Mesendoderm (in vitro differentiated cells): Measurements from ENCODE around the gene OTUD5. TPM values are rescaled to one million over a fixed set of nuclear protein-coding genes. Genes with fewer than 3 reads are reported as not detected.

Experiments
- DNase-seq: peaks from one replicate; pipeline ENCODE4 v3.0.0; 2013
- H2AK5ac ChIP-seq: 2 replicates; pipeline ENCODE4 v1.6.1; 2013; ENCODE audit warnings: low read length, inconsistent platforms
- H2BK120ac ChIP-seq: 2 replicates; pipeline ENCODE4 v1.6.1; 2013; ENCODE audit warnings: low read depth, mild to moderate bottlenecking, low read length, moderate library complexity, mixed read lengths
- H2BK15ac ChIP-seq: replicated peaks from 2 replicates; pipeline ENCODE4 v1.6.1; 2013; ENCODE audit warnings: low read depth, mild to moderate bottlenecking, moderate library complexity
- H2BK5ac ChIP-seq: 2 replicates; pipeline ENCODE4 v1.6.1; 2013; ENCODE audit warnings: low read length, inconsistent platforms
- H3K18ac ChIP-seq: 2 replicates; pipeline ENCODE4 v1.6.1; 2013; ENCODE audit warnings: mild to moderate bottlenecking, low read length, mixed read lengths
- H3K23ac ChIP-seq: one replicate; pipeline ENCODE4 v1.6.1; 2013; ENCODE audit warnings: low read length
- H3K27ac ChIP-seq: 2 replicates; pipeline ENCODE4 v1.5.1; 2013; ENCODE audit warnings: low read depth, mild to moderate bottlenecking, inconsistent platforms, low read length, moderate library complexity
- H3K27me3 ChIP-seq: 2 replicates; pipeline ENCODE4 v1.6.1; 2013; ENCODE audit warnings: low read length, control low read depth, mild to moderate bottlenecking, inconsistent platforms; ENCODE audit not compliant: insufficient read depth, poor library complexity
- H3K36me3 ChIP-seq: 2 replicates; pipeline ENCODE4 v1.6.1; 2013; ENCODE audit warnings: low read length, inconsistent platforms; ENCODE audit not compliant: control insufficient read depth, insufficient read depth
- H3K4ac ChIP-seq: one replicate; pipeline ENCODE4 v1.6.1; 2013; ENCODE audit warnings: low read depth, mild to moderate bottlenecking, low read length, moderate library complexity
- H3K4me1 ChIP-seq: 2 replicates; pipeline ENCODE4 v1.6.1; 2013; ENCODE audit warnings: low read depth, low read length, inconsistent platforms; ENCODE audit not compliant: control insufficient read depth
- H3K4me2 ChIP-seq: 2 replicates; pipeline ENCODE4 v1.6.1; 2013; ENCODE audit warnings: low read length
- H3K4me3 ChIP-seq: 2 replicates; pipeline ENCODE4 v1.5.1; 2013; ENCODE audit warnings: mild to moderate bottlenecking, low read length
- H3K56ac ChIP-seq: one replicate; pipeline ENCODE4 v1.6.1; 2013; ENCODE audit warnings: low read length
- H3K79me1 ChIP-seq: 2 replicates; pipeline ENCODE4 v1.6.1; 2013; ENCODE audit warnings: low read length, inconsistent platforms
- H3K79me2 ChIP-seq: 2 replicates; pipeline ENCODE4 v1.6.1; 2013; ENCODE audit warnings: mild to moderate bottlenecking, low read length; ENCODE audit not compliant: control insufficient read depth, insufficient read depth
- H3K9ac ChIP-seq: 2 replicates; pipeline ENCODE4 v1.6.1; 2013; ENCODE audit warnings: low read length, inconsistent platforms
- H4K5ac ChIP-seq: one replicate; pipeline ENCODE4 v1.6.1; 2013; ENCODE audit warnings: low read length
- H4K8ac ChIP-seq: one replicate; pipeline ENCODE4 v1.6.1; 2013; ENCODE audit warnings: low read depth, mild to moderate bottlenecking, control low read depth, low read length, moderate library complexity
- WGBS: extraction: QIAGEN DNeasy Blood & Tissue Kit; methylation state at CpG from one replicate; pipeline ENCODE4 v1.1.7; 2013; ENCODE audit warnings: low lambda C conversion rate, missing lambda C conversion rate; ENCODE audit not compliant: insufficient coverage; ENCODE audit errors: extremely low coverage; 5-methylcytosine and 5-hydroxymethylcytosine counted together
- polyA plus RNA-seq, 2 experiments: library from polyadenylated mRNA; stranded (reverse); fragments of 200-250 nt; gene quantifications; one replicate each; pipeline ENCODE4 v1.2.3, GENCODE V29; 2013

Gene OTUD5, protein sequence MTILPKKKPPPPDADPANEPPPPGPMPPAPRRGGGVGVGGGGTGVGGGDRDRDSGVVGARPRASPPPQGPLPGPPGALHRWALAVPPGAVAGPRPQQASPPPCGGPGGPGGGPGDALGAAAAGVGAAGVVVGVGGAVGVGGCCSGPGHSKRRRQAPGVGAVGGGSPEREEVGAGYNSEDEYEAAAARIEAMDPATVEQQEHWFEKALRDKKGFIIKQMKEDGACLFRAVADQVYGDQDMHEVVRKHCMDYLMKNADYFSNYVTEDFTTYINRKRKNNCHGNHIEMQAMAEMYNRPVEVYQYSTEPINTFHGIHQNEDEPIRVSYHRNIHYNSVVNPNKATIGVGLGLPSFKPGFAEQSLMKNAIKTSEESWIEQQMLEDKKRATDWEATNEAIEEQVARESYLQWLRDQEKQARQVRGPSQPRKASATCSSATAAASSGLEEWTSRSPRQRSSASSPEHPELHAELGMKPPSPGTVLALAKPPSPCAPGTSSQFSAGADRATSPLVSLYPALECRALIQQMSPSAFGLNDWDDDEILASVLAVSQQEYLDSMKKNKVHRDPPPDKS
- polyA plus RNA-seq (2013, experiment 1 of 2): 36.6 TPM
- polyA plus RNA-seq (2013, experiment 2 of 2): 35.8 TPM

- no peaks in the 10 kb centered on the region for H3K36me3 ChIP-seq
- H3K4me3 ChIP-seq: peak within 1 kb of the TSS; percentile 81
- peak within 1 kb of the TSS; percentile 83 for H3K27ac ChIP-seq
- no peaks in the 10 kb centered on the region for H3K4me1 ChIP-seq
- H2BK120ac ChIP-seq: no peak within 1 kb of the TSS
- H2AK5ac ChIP-seq: no peak within 1 kb of the TSS
- WGBS: no CpG with 5 or more reads among the region's 53 CpGs
- no peak within 1 kb of the TSS for H3K23ac ChIP-seq
- H3K27me3 ChIP-seq: no peaks in the 10 kb centered on the region
- peak within 1 kb of the TSS; percentile 84 for H3K9ac ChIP-seq
- H2BK15ac ChIP-seq: no peak within 1 kb of the TSS
- DNase-seq: no peak
- H3K56ac ChIP-seq: peak within 1 kb of the TSS; percentile 92
- peak within 1 kb of the TSS; percentile 71 for H3K18ac ChIP-seq
- H2BK5ac ChIP-seq: peak within 1 kb of the TSS; percentile 70
- H4K8ac ChIP-seq: no peak within 1 kb of the TSS
- peaks cover 40% of the 10 kb centered on the region for H3K79me2 ChIP-seq
- H3K4me2 ChIP-seq: peak within 1 kb of the TSS; percentile 84
- H4K5ac ChIP-seq: no peak within 1 kb of the TSS
- no peak within 1 kb of the TSS for H3K4ac ChIP-seq
- H3K79me1 ChIP-seq: no peaks in the 10 kb centered on the region
Observed at GRCh38 chrX:48957477-48957826, at the start of gene OTUD5. OTUD5 (minus strand) TSS chrX:48957607; CDS start chrX:48957570, 37 bp downstream.

DNA sequence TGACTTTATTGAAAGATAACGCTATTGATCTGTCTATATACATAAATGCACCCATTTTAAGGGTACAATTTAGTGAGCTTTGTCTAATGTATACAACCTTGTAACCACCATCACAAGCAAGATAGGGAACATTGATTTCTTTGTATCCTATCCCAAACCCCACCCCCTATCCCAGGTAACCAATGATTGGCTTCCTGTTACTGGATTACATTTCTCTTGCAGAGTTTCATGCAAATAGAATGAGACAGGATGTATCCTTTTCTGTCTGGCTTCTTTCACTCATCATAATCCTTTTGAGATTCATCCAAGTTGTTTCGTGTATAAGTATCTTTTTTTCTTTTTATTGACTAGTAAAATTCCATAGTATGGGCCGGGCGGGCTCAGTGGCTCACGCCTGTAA is 46.3 kb upstream of the OTUD5 start:
- no peak overlapping the region for H3K18ac ChIP-seq
- no peak overlapping the region for H2AK5ac ChIP-seq
- H3K79me2 ChIP-seq: peaks cover 2% of the 10 kb centered on the region
- no peaks in the 10 kb centered on the region for H3K79me1 ChIP-seq
- no peak for DNase-seq
- H3K27ac ChIP-seq: no peak overlapping the region
- no peak overlapping the region for H3K9ac ChIP-seq
- no peak overlapping the region for H3K4me3 ChIP-seq
- H2BK5ac ChIP-seq: no peak overlapping the region
- no peak overlapping the region for H2BK120ac ChIP-seq
- no peak overlapping the region for H3K56ac ChIP-seq
- H4K8ac ChIP-seq: no peak overlapping the region
- H4K5ac ChIP-seq: no peak overlapping the region
- H3K27me3 ChIP-seq: no peaks in the 10 kb centered on the region
- H3K36me3 ChIP-seq: no peaks in the 10 kb centered on the region
- no peak overlapping the region for H3K4ac ChIP-seq
- no CpG with 5 or more reads among the region's 5 CpGs for WGBS
- no peak overlapping the region for H2BK15ac ChIP-seq
- no peak overlapping the region for H3K23ac ChIP-seq
- no peaks in the 10 kb centered on the region for H3K4me1 ChIP-seq
- H3K4me2 ChIP-seq: no peak overlapping the region

DNA sequence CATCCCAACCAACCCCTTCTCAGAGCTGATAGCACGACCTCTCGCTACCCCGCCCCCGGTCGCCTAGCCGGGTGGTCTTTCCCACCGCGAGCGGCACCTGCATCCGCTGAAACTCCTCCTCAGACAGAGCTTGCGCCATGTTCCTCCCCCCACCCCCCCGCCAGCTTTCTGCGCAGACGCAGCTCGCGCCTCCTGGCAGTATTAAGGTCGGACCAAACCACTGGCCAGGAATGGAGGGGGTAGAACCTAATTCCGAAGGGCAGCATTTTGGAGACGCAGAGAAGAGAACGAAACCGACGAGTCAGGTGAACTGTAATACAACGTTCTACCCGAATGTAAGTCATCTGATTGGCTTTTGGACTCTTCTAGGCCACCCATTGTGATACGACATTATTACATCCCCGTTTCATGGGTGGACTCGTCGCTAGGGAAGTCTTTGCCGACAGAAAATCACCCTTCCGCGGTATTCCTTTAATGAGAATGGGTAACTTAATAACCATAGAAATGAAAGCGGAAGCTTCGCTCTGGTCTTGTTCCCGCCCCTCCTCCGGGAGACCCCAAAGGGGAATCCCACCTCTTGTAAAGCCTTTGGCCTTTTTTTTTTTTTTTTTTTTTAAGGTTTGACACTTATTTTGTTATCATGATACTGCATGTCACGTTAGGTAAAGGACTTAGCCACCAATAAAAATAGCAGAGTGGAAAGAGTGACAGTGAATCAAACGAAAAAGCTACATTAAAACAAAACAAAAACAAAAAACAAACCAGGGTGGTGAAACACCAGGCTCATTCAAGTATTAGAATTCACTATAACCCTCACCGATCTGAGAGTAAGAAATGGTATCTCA is 44.9 kb upstream of the OTUD5 start, which contains the start of gene GRIPAP1:
Gene GRIPAP1 (minus strand): TSS at position 174 of the 845 bp plus-strand sequence. CDS start 35 bp downstream, at position 139.
- peak within 1 kb of the TSS; percentile 52 for H3K4me2 ChIP-seq
- H3K4ac ChIP-seq: no peak within 1 kb of the TSS
- no peaks in the 10 kb centered on the region for H3K27me3 ChIP-seq
- WGBS: no CpG with 5 or more reads among the region's 38 CpGs
- H4K5ac ChIP-seq: no peak within 1 kb of the TSS
- H4K8ac ChIP-seq: no peak within 1 kb of the TSS
- H2BK15ac ChIP-seq: no peak within 1 kb of the TSS
- H3K27ac ChIP-seq: no peak within 1 kb of the TSS
- no peaks in the 10 kb centered on the region for H3K36me3 ChIP-seq
- no peak within 1 kb of the TSS for H2AK5ac ChIP-seq
- peaks cover 2% of the 10 kb centered on the region for H3K79me2 ChIP-seq
- H3K56ac ChIP-seq: peak within 1 kb of the TSS; percentile 90
- H3K23ac ChIP-seq: no peak within 1 kb of the TSS
- peak within 1 kb of the TSS; percentile 82 for H3K9ac ChIP-seq
- no peaks in the 10 kb centered on the region for H3K79me1 ChIP-seq
- peak within 1 kb of the TSS; percentile 73 for H3K4me3 ChIP-seq
- no peak within 1 kb of the TSS for H2BK120ac ChIP-seq
- H2BK5ac ChIP-seq: no peak within 1 kb of the TSS
- no peaks in the 10 kb centered on the region for H3K4me1 ChIP-seq
- H3K18ac ChIP-seq: no peak within 1 kb of the TSS
- DNase-seq: peak; percentile 95

- Histone ChIP-seq H2BK120ac (no peak overlapping the region), H3K4ac (no peak overlapping the region), H3K27ac (no peak overlapping the region), H3K56ac (peak overlapping the region; percentile 90), H3K4me1 (no peaks in the 10 kb centered on the region), H4K8ac (no peak overlapping the region), H3K9ac (peak overlapping the region; percentile 82), H4K5ac (no peak overlapping the region), H3K36me3 (no peaks in the 10 kb centered on the region), H3K4me2 (peak overlapping the region; percentile 52), H3K18ac (no peak overlapping the region), H3K27me3 (no peaks in the 10 kb centered on the region), H2BK5ac (no peak overlapping the region), H3K79me2 (peaks cover 2% of the 10 kb centered on the region), H2BK15ac (no peak overlapping the region), H2AK5ac (no peak overlapping the region), H3K79me1 (no peaks in the 10 kb centered on the region), H3K4me3 (peak overlapping the region; percentile 73), H3K23ac (no peak overlapping the region)
- peak; percentile 60 for DNase-seq
- WGBS: no CpG with 5 or more reads among the region's 17 CpGs
Observed at GRCh38 chrX:49001521-49002090, 44.2 kb upstream of the OTUD5 start.

DNA sequence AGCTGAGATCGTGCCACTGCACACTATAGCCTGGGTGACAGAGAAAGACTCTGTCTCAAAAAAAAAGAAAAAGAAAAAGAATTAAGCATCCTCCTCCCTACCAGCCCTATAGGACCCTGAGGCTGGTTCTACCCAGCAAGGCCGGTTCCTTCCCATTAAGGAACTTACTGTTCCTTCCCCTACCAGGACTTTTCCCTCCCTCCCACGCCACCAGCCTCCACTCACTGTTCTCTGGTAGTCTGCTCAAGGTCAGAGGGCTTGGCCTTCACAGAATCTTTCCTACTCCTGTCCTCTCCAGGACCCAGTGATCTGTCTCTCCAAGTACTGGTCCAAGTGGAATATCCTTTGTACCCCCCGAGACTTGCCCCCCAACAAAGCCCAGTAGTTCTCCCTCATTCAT is 43.2 kb upstream of the OTUD5 start:
- H2BK120ac ChIP-seq: no peak overlapping the region
- no peak overlapping the region for H3K4me2 ChIP-seq
- no peak overlapping the region for H3K9ac ChIP-seq
- no peak overlapping the region for H3K27ac ChIP-seq
- H3K4ac ChIP-seq: no peak overlapping the region
- no peak overlapping the region for H3K18ac ChIP-seq
- no peak overlapping the region for H2BK5ac ChIP-seq
- peaks cover 2% of the 10 kb centered on the region for H3K79me2 ChIP-seq
- no peak overlapping the region for H3K4me3 ChIP-seq
- H3K56ac ChIP-seq: no peak overlapping the region
- no peak overlapping the region for H4K5ac ChIP-seq
- no peak for DNase-seq
- H3K23ac ChIP-seq: no peak overlapping the region
- WGBS: no CpG with 5 or more reads among the region's 4 CpGs
- H3K79me1 ChIP-seq: no peaks in the 10 kb centered on the region
- no peak overlapping the region for H2AK5ac ChIP-seq
- H3K36me3 ChIP-seq: no peaks in the 10 kb centered on the region
- H3K4me1 ChIP-seq: no peaks in the 10 kb centered on the region
- no peak overlapping the region for H2BK15ac ChIP-seq
- no peaks in the 10 kb centered on the region for H3K27me3 ChIP-seq
- H4K8ac ChIP-seq: no peak overlapping the region
